Mucosa of descending colon (tissue), 3 donors: Measurements from ENCODE around the gene CDH4. TPM values are rescaled to one million over a fixed set of nuclear protein-coding genes. Genes with fewer than 3 reads are reported as not detected.
"Not testable (repeated sequence)": the region's sequence is repeated elsewhere in the genome, so short reads cannot be mapped to it uniquely, and the experiment has no call there.

Experiments used
- ATAC-seq: fragments of 200-7000 bp; cut with Tn5 transposase; one replicate; pipeline ENCODE4 v1.9.1; 2020; ENCODE audit warnings: mild to moderate bottlenecking, moderate library complexity
- DNase-seq, 3 donors: peaks; one replicate each; pipeline ENCODE4 v3.0.0-alpha.2; 2020
- H3K36me3 ChIP-seq: fragments of 200-600 bp; one replicate; pipeline ENCODE4 v1.8.0; 2021; ENCODE audit warnings: low read depth, mild to moderate bottlenecking
- H3K4me1 ChIP-seq: fragments of 200-600 bp; one replicate; pipeline ENCODE4 v1.8.0; 2021; ENCODE audit warnings: low read depth, mild to moderate bottlenecking
- H3K4me3 ChIP-seq: fragments of 200-600 bp; one replicate; pipeline ENCODE4 v1.8.0; 2021; ENCODE audit warnings: mild to moderate bottlenecking
- H3K9me3 ChIP-seq: fragments of 200-600 bp; one replicate; pipeline ENCODE4 v1.8.0; 2021; ENCODE audit warnings: mild to moderate bottlenecking
- intact Hi-C, 2 donors: fragments of 100-400 bp; cut with DNase I in 1 of 2; cut with micrococcal nuclease in 1 of 2; formaldehyde crosslinking; loops; one replicate each; pipeline versions ENCODE4 v1.11.0 to v1.11.1; 2022; cut with DNase I, micrococcal nuclease
- total RNA-seq, 3 donors: library from RNA; stranded (reverse); fragmentation: NEBNext Ultra II Directional in 2 of 3; extraction: Animal tissue kit (Norgen Biotek cat#: 25700) in 2 of 3; gene quantifications; one replicate each; pipeline versions ENCODE4 v1.2.1 to v1.2.4, GENCODE V29; 2021 to 2023
- TF ChIP-seq, protein P1 (sequence below): fragments of 200-600 bp; IDR thresholded peaks from one replicate; pipeline ENCODE4 v1.8.0; 2022; ENCODE audit warnings: antibody characterized with exemption, mild to moderate bottlenecking
- donor health status: DM: no; HTN: no; CAD: no; lungs with moderate emphysema.
- donor health status: DM: no; HTN: no; CAD: no.
- donor health status: DM: no; HTN: yes; CAD: no.

CDH4 gene
- total RNA-seq, 3 donors from 2014 or later, result 0.16 TPM; not detected in 2

DNA sequence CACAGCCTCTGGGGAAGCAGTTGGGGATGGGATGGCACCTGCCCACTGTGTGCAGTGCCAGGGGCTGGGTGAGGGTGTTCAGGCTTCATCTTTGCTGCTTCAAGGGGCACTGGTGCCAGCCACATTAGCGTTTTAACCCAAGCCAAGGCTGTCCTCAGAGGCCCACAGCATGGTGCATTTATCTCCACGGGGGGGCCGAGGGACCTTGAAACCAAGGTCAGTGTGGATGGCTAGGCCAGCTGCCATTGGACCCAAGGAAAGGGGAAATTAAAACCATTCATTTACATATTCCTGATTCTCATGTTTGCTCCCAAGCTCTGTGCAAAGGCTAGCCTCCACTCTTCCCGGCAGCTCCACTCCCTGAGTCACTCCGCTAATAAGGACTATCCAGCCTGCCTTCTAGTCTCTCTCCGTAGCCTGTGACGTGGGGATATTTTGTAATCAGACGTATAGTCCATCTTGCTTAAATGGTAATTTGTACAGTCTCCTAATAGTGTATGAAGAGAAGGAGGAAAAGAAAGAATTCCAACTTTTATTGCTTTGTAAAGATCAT, 197.1 kb downstream of the CDH4 start:
- ATAC-seq (no peak), DNase-seq (no peak)
- H3K4me1 ChIP-seq, result no peaks in the 10 kb centered on the region
- no peak overlapping the region for H3K4me3 ChIP-seq
- no peaks in the 10 kb centered on the region for H3K36me3 ChIP-seq
- intact Hi-C loops, result no loop called here
- no peaks in the 10 kb centered on the region for H3K9me3 ChIP-seq
- TF ChIP-seq, protein P1, sequence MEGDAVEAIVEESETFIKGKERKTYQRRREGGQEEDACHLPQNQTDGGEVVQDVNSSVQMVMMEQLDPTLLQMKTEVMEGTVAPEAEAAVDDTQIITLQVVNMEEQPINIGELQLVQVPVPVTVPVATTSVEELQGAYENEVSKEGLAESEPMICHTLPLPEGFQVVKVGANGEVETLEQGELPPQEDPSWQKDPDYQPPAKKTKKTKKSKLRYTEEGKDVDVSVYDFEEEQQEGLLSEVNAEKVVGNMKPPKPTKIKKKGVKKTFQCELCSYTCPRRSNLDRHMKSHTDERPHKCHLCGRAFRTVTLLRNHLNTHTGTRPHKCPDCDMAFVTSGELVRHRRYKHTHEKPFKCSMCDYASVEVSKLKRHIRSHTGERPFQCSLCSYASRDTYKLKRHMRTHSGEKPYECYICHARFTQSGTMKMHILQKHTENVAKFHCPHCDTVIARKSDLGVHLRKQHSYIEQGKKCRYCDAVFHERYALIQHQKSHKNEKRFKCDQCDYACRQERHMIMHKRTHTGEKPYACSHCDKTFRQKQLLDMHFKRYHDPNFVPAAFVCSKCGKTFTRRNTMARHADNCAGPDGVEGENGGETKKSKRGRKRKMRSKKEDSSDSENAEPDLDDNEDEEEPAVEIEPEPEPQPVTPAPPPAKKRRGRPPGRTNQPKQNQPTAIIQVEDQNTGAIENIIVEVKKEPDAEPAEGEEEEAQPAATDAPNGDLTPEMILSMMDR, result no peak

DNA sequence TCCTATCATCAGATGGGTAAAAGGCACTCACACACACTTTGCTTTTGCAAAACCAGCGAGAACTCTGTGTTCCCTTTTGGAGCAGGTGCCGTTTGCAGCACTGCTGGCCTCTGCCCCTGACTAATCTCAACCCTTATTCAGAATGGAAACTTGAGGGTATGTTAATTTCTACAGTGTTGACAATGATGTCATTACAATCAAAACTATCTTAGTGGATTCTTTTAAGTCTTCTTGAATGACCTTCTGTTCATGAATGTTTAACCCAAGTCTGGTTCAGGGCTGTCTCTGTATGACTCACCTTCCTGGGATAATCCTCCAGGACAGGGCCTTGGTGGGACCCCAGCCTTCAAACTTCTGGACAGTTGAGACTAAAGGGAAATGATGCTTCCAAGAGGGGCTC, 197.9 kb downstream of the CDH4 start:
- no peak overlapping the region for H3K4me3 ChIP-seq
- DNase-seq, result no peak
- no peaks in the 10 kb centered on the region for H3K4me1 ChIP-seq
- H3K36me3 ChIP-seq, result no peaks in the 10 kb centered on the region
- ATAC-seq, result no peak
- intact Hi-C loops, result no loop called here
- no peaks in the 10 kb centered on the region for H3K9me3 ChIP-seq
- TF ChIP-seq, protein P1, result no peak

- intact Hi-C loops, result no loop called here
- ATAC-seq, result no peak
- H3K4me1 ChIP-seq, result no peaks in the 10 kb centered on the region
- no peak overlapping the region for H3K4me3 ChIP-seq
- no peak for DNase-seq
- TF ChIP-seq, protein P1, result no peak
- H3K36me3 ChIP-seq, result no peaks in the 10 kb centered on the region
- no peaks in the 10 kb centered on the region for H3K9me3 ChIP-seq
Observed at GRCh38 chr20:61450549-61450948, 198.5 kb downstream of the CDH4 start.

- TF ChIP-seq, protein P1, result no peak
- no peaks in the 10 kb centered on the region for H3K9me3 ChIP-seq
- no peak overlapping the region for H3K4me3 ChIP-seq
- no peak for DNase-seq
- intact Hi-C loops, result no loop called here
- ATAC-seq, result no peak
- H3K4me1 ChIP-seq, result no peaks in the 10 kb centered on the region
- no peaks in the 10 kb centered on the region for H3K36me3 ChIP-seq
Observed at GRCh38 chr20:61451009-61451408, 198.9 kb downstream of the CDH4 start.

- Histone ChIP-seq H3K36me3 (no peaks in the 10 kb centered on the region), H3K4me3 (no peak overlapping the region), H3K9me3 (no peaks in the 10 kb centered on the region), H3K4me1 (no peaks in the 10 kb centered on the region)
- TF ChIP-seq, protein P1, result no peak
- DNase-seq (no peak), ATAC-seq (no peak)
- intact Hi-C loops, result no loop called here
Observed at GRCh38 chr20:61451953-61452352, 199.9 kb downstream of the CDH4 start.

DNA sequence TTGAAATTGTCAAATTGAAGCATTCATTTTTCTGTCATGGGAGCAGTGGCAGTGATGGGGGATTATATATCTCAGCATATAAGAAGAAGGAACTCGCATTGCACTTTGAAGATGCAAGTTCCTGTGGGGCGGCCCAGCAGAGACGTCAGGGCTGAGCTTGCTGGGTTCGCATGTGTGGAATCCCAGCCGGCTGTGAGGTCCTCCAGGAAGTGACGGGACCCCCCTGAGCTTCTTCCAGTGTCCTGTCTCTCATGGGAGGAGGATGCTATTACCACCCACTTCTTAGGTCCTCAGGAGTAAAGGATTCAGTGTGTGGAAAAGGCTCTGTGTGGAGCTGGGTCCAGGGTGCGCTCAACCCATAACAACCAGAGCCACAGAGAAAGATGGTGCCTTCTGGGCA, 201.2 kb downstream of the CDH4 start:
- Histone ChIP-seq H3K36me3 (no peaks in the 10 kb centered on the region), H3K4me3 (no peak overlapping the region), H3K9me3 (no peaks in the 10 kb centered on the region), H3K4me1 (no peaks in the 10 kb centered on the region)
- intact Hi-C loops, result no loop called here
- DNase-seq (no peak), ATAC-seq (no peak)
- TF ChIP-seq, protein P1, result no peak

- H3K9me3 ChIP-seq, H3K36me3 ChIP-seq, DNase-seq, H3K4me3 ChIP-seq, intact Hi-C loops, H3K4me1 ChIP-seq, ATAC-seq: not testable (repeated sequence)
Observed at GRCh38 chr20:61453623-61454022, 201.6 kb downstream of the CDH4 start.
